Measurements from ENCODE around the gene AGXT.

AGXT gene

DNA sequence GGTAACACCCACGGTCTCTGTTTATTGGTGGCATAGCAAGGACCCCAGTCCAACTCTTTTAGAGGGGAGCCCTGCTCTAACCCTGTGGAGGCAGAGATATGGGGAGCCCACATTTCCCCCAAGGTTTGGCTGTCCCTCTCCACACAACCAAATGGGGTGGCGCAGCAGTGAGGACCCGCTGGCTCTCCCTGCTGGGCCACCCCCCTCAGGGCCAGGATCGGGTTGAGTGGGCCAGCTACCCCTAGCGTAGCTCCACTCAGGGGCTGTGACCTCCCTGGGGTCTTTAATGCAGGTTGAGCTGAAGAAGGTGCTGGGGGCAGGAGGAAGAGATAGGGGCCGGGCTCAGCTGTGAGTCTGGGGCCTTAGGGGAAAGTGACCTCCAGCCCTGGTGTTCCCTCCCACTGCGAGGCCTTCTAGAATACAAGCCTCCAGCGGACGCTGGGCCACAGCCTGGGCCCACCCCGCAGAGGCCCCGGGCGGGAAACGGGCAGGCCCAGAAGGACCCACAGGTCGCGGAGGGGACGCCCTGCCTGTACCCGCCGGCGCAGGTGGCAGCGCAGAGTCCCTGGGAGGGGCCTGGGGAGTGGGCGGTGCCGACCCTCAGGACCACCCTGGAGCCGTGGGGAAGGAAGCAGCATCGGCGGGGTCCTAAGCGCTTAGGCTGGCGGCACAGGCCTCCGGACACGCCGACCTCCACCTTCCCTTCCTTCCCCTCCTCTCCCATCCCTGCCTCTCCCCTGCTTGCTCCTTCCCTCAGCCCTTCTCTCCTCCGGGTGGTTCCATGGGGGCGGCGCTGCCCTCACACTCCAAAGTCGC is 47.1 kb downstream of the AGXT start:
- DNase-seq (ENCODE audit: low spot score): no peak

DNA sequence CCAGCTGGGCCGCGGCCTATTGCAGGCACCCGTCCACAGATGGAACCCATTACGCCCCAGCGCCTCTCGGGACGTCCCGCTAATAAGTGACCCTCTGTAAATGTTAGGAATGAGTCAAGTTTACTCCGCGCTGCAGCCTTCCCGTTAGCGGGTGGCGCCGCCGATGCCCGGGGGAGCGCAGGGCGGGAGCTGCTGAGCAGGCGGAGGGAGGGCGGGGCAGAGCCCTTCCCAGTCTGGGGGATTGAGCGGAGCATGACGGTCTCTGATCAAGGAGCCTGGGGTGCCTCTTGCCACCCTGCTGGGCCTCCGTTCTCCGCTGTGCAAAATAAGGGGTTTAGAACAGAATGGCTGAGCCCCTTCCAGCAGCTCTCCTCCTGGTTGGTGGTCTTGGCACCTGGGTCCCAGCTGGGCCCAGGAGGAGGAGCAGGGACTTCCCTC is 48.0 kb downstream of the AGXT start:
- no peak for DNase-seq (ENCODE audit: low spot score)

- no peak for DNase-seq (ENCODE audit: low spot score)
Observed at GRCh38 chr2:240917009-240917683, 48.5 kb downstream of the AGXT start.

- DNase-seq (ENCODE audit: low spot score): no peak
Observed at GRCh38 chr2:240917684-240918257, 49.1 kb downstream of the AGXT start.

DNA sequence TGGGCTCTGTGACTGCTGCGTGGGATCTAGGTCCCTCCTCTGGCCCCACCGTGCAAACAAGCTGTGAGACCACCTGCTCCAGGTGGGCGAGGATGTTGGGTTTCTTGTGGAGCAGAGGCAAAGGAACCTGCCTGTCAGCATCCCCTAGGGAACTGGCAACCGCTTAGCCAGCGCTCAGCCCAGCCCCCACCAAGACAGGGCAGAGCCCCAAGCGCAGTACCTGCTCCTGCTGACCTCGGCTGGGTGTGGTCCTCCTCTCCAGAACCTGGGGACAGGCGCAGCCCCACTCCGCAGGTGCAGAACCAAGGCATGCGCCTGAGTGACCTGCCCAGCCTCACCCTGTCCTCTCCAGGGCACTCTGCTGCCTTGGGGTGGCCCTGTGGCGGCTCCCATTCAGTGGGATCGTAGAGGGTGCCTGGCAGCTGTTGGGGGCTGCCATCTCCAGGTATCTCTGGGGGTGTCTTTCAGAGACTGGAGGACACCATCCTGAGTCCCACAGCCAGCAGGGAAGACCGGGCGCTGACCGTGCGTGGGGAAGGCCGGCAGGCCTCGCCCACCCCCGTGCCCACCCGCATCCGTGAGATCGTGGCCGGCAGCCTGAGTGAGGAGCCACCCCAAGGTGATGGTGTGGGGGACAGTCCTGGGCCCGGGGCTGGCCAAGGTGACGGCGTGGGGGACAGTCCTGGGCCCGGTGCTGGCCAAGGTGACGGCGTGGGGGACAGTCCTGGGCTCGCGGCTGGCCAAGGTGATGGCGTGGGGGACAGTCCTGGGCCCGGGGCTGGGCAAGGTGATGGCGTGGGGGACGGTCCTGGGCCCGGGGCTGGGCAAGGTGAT is 49.9 kb downstream of the AGXT start:
- no peak for DNase-seq (ENCODE audit: low spot score)

GRCh38 chr2:240919161-240919781 is 50.6 kb downstream of the AGXT start:
- DNase-seq (ENCODE audit: low spot score): no peak

DNA sequence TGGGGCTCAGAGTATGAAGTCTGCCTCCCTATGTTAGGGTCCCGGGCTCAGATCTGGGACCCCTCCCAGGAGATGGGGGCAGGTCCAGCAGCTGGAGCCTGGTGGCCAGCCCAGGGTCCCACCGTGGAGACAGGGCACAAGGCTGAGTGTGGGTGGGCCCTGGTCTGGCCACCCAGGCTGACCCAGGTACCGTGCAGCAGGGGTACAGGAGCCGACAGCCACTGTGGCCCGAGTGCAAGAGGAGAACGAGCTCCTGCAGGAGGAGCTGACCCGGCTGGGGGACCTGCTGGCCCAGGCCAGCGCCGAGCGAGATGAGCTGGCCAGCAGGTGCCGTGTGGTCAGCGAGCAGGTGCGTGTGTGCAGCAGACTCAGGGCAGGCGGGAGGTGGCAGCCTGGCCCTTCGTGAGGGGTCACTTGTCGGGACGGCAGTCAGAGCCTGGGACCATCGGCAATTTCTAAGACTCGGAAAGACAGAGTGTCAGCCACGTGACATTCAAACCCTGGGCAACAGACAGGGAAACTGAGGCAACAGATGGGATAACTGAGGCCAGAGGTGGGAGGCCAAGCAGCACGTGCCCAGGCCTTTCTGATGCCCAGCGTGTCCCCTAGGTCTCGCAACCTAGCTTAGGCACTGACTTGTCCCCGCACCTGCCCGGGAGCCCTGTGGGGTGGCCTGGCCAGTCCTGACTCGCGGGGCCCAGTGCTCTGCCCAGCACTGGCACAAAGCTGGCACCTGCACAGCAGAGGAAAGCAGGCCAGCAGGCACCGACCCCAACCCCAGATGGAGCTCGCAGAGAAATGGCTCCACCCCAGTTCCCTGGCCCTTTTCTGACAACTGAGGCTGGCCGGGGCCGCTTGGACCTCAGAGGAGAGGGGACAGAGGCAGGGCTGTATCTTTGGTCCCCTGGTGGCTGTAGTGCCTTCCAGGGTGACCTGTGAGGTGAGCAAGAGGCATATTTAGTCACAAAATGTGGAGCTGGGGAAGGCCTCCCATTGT is 51.5 kb downstream of the AGXT start:
- DNase-seq (ENCODE audit: low spot score): no peak

DNA sequence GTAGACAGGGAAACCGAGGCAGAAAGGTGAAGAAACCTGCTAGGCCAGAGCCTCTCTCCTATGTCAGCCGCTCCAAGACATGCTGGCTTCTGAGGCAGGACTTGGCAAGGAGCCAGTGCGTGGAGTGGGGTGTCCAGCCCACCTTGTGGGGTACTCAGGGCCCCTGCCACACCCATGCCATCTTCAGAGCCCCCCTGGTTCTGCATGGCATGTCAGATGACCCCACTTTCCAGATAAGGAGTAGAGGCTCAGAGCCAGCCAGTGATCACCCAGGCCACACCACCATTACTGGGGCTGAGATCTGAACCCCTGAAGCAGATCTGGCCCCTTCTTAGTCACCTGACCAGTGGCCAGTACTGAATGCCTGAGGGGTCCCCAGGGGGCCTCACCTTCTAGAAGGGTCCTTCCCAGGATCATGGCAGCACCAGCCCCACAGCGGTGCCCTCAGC is 52.2 kb downstream of the AGXT start:
- no peak for DNase-seq (ENCODE audit: low spot score)

- no peak for DNase-seq (ENCODE audit: low spot score)
Observed at GRCh38 chr2:240921311-240921994, 52.8 kb downstream of the AGXT start.

DNA sequence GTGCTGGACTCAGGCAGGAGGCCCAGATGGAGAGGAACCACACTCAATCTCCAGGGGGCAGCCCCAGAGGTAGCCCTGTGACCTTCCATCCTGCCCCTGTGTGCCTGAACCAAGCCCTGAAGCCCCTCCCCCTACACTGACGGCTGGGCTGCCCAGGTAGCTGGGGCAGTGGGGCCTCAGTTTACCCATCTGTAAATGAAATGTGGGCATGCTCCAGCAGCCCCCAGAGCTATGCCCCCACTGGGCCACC is 53.3 kb downstream of the AGXT start:
- DNase-seq (ENCODE audit: low spot score): no peak

GRCh38 chr2:240922245-240922981 is 53.8 kb downstream of the AGXT start:
- DNase-seq (ENCODE audit: low spot score): no peak

DNA sequence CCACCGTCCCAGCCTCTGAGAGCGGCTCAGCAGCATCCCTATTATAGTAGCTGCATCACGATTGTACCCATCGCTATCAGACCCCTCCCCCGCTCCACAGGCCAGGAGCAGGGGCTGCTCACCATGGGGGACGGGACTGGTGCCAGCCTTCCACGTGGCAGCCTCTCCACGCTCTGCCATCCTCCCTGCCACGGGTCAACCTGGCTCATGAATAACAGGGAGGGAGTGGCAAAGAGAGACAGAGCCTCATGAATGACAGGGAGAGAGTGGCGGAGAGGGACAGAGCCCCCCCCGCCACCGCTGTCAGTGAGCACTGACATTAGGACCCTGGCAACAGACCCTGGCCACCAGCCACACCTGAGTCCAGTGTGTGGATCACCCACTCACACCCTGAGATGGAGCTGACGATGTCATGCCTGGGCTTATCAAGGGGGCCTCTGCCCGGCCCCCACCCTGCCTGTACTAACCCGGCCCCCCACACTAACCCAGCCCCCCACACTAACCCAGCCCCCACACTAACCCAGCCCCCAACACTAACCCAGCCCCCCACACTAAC is 54.4 kb downstream of the AGXT start:
- DNase-seq (ENCODE audit: low spot score): no peak

- no peak for DNase-seq (ENCODE audit: low spot score)
Observed at GRCh38 chr2:240925191-240925567, 56.6 kb downstream of the AGXT start.

DNA sequence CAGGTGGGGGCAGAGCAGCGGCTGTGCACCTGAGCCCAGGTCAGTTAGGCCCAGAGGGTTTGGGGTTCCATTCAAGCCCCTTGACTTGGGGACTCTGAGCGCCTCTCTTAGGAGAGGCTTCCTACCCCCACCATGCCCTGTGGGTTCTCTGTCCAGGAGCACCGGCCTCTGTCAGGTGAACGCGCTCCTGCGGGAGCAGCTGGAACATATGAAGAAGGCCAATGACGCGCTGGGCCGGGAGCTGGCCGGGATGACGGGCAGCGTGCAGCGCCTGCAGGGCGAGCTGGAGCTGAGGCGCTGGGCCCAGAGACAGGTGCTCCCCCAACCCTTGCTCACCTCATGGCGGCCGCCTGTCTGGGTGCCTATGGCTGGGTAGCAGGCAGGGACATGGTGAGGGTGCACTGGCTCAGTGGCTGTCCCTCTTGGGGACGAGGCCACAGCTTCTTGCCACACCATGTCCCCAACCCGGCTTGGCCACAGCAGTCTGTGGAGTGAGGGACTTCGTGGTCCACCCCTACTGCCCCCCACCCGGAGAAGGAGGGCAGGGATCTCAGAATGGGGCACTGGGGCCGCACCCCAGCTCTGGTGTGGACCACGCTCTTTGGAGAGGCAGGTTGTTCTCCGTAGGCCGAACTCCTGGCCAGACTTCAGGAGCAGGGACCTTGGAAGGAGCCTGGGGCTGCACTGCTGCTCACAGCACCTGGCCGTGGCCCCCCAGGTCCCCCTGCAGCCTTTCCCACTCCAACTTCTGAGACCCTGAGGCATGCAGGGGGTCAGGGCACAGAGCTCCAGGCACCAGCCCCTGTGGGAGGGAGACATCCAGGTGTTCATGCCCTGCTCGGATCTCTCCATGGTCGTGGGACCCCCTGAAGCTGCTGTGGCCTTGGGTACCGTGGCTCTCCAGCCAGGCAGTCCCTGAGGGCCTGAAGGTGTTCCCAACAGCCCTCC is 57.2 kb downstream of the AGXT start:
- no peak for DNase-seq (ENCODE audit: low spot score)

DNA sequence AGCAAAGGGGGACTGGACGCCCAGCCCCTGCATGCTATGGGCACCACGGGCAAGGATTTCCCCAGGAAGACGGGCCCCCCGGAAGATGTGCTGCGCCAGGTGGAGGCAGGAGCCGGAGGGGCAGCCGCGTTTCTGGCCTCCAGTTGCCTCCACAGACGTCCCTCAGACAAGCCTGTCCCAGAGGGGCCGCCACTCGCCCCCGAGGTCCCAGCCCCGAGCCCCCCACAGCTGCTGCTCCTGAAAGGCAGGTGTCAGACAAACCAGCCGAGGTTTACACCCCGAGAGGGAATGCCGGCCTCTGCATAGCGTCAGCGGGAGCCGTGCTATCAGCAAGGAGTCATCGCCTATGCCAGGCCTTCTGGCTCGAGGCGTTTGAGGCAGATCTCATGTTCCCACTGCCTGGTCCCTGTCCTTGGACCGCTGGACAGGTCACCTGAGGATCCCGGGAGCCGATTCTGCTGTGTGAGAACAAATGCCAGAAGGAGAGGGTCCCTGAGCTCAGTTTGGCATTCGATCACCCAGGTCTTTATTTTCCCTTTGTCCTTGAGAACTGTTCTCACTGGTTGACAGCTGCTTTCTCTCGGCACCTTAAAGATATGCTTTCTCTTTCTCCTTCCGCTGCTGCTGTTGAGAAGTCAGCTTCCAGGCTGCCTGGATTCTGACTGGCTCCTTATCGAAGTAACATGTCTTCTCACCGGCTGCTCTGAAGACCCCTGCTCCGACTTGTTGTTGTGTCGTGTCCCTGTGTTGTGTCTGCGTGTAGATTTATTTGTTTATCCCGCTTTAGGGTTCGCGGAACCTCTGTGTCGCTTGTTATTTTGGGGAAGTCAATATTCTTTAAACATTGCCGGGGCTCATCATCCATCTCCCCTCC is 58.1 kb downstream of the AGXT start:
- DNase-seq (ENCODE audit: low spot score): no peak

- DNase-seq (ENCODE audit: low spot score): no peak
Observed at GRCh38 chr2:240927390-240927781, 58.8 kb downstream of the AGXT start.
